B cell (primary cell): ENCODE measurements around the gene RAB5A. TPM values are rescaled to one million over a fixed set of nuclear protein-coding genes. Genes with fewer than 3 reads are reported as not detected.

Source experiments
- ATAC-seq: fragments of 200-7000 bp; cut with Tn5 transposase; one replicate; pipeline ENCODE4 v1.10.0; 2021; ENCODE audit warnings: low read depth, mild to moderate bottlenecking, moderate number of reproducible peaks, moderate library complexity
- CTCF ChIA-PET: fragments of 350-600 bp; sonication (Branson Sonifier 250); formaldehyde crosslinking; loops from one replicate; lab custom pipeline; 2021; ENCODE audit warnings: antibody characterized with exemption, inconsistent platforms; lab: Charles Lee
- POLR2A ChIA-PET: fragments of 350-600 bp; sonication (Branson Sonifier 250); formaldehyde crosslinking; loops from one replicate; lab custom pipeline; 2021; ENCODE audit warnings: antibody characterized with exemption; lab: Charles Lee
- DNase-seq: peaks from one replicate; pipeline ENCODE4 v3.0.0; 2013
- H2AFZ ChIP-seq: 2 replicates; pipeline ENCODE4 v1.6.1; 2012; ENCODE audit warnings: mild to moderate bottlenecking, low read depth, low read length; ENCODE audit not compliant: insufficient read depth, poor library complexity, severe bottlenecking
- H3K27ac ChIP-seq, 2 donors: 1 replicate in 1 of 2; 2 replicates in 1 of 2; pipeline ENCODE4 v1.5.1; 2012 to 2013; ENCODE audit warnings: low read length in 2 of 2, mild to moderate bottlenecking in 2 of 2, moderate library complexity in 1 of 2
- H3K27me3 ChIP-seq, 4 experiments: fragments of 200-600 bp in 1 of 4; sonication (generic) in 1 of 4; replicated peaks in 1 of 4; 1 replicate in 2 of 4; 2 replicates in 2 of 4; pipeline versions ENCODE4 v1.6.1 to v1.7.0; 2013 to 2016; ENCODE audit warnings: low read length in 3 of 4, mild to moderate bottlenecking in 2 of 4, mixed read lengths in 1 of 4, moderate library complexity in 1 of 4; ENCODE audit not compliant: insufficient read depth in 4 of 4, control insufficient read depth in 3 of 4; ENCODE audit errors: control extremely low read depth in 1 of 4
- H3K36me3 ChIP-seq, 2 experiments: replicated peaks in 1 of 2; 1 replicate in 1 of 2; 2 replicates in 1 of 2; pipeline versions ENCODE4 v1.6.1 to v1.7.1; 2013; ENCODE audit warnings: low read length in 1 of 2; ENCODE audit not compliant: insufficient read depth in 2 of 2, control insufficient read depth in 1 of 2; ENCODE audit errors: control extremely low read depth in 1 of 2, extremely low read depth in 1 of 2
- H3K4me1 ChIP-seq, 2 donors: fragments of 200-600 bp in 1 of 2; sonication (generic) in 1 of 2; 1 replicate in 1 of 2; 2 replicates in 1 of 2; pipeline versions ENCODE4 v1.5.1 to v1.6.1; 2013 to 2017; ENCODE audit warnings: low read length in 2 of 2; ENCODE audit not compliant: control insufficient read depth in 2 of 2, insufficient read depth in 2 of 2
- H3K4me2 ChIP-seq: replicated peaks from 2 replicates; pipeline ENCODE3; 2012; ENCODE audit warnings: mild to moderate bottlenecking, low read depth, low read length; ENCODE audit not compliant: poor library complexity, severe bottlenecking
- H3K4me3 ChIP-seq, 5 experiments: fragments of 200-600 bp in 1 of 5; sonication (generic) in 1 of 5; 1 replicate in 3 of 5; 2 replicates in 2 of 5; pipeline versions ENCODE4 v1.5.1 to v1.7.0; 2011 to 2016; ENCODE audit warnings: low read length in 4 of 5, mild to moderate bottlenecking in 4 of 5, low read depth in 2 of 5, control low read depth in 1 of 5, moderate library complexity in 1 of 5; ENCODE audit not compliant: insufficient read depth in 1 of 5; ENCODE audit errors: control extremely low read depth in 1 of 5, extremely low read depth in 1 of 5
- H3K79me2 ChIP-seq: fragments of 200-600 bp; sonication (generic); one replicate; pipeline ENCODE4 v1.6.0; 2016; ENCODE audit warnings: low read length; ENCODE audit not compliant: control insufficient read depth, insufficient read depth
- H3K9ac ChIP-seq: fragments of 200-600 bp; sonication (generic); 2 replicates; pipeline ENCODE4 v1.6.1; 2017; ENCODE audit warnings: mild to moderate bottlenecking, low read length, moderate library complexity
- H3K9me3 ChIP-seq, 3 donors: one replicate each; pipeline versions ENCODE4 v1.6.1 to v1.7.1; 2013; ENCODE audit warnings: low read length in 2 of 3; ENCODE audit not compliant: control insufficient read depth in 2 of 3, insufficient read depth in 1 of 3; ENCODE audit errors: control extremely low read depth in 1 of 3
- H4K20me1 ChIP-seq: 2 replicates; pipeline ENCODE4 v1.6.0; 2012; ENCODE audit warnings: mild to moderate bottlenecking, low read length; ENCODE audit not compliant: insufficient read depth, control insufficient read depth, poor library complexity, severe bottlenecking
- H3K27ac Mint-ChIP-seq: one replicate; pipeline ENCODE4 v1.8.0; 2021; ENCODE audit warnings: mixed read lengths
- H3K27me3 Mint-ChIP-seq: one replicate; pipeline ENCODE4 v1.8.0; 2021; ENCODE audit warnings: mixed read lengths
- H3K4me1 Mint-ChIP-seq: one replicate; pipeline ENCODE4 v1.8.0; 2021; ENCODE audit warnings: mixed read lengths
- H3K4me3 Mint-ChIP-seq: one replicate; pipeline ENCODE4 v1.8.0; 2021; ENCODE audit warnings: mixed read lengths
- H3K9me3 Mint-ChIP-seq: one replicate; pipeline ENCODE4 v1.8.0; 2022; ENCODE audit warnings: mixed read lengths; ENCODE audit not compliant: insufficient read depth
- EZH2 ChIP-seq: IDR thresholded peaks from 2 replicates; pipeline ENCODE4 v1.6.1; 2012; ENCODE audit warnings: borderline replicate concordance, low read depth, mild to moderate bottlenecking, moderate library complexity, low read length; ENCODE audit not compliant: insufficient read depth, poor library complexity, severe bottlenecking
- WGBS: methylation state at CpG from one replicate; pipeline ENCODE4 v1.1.5; 2013; ENCODE audit warnings: missing lambda C conversion rate; ENCODE audit not compliant: insufficient coverage; 5-methylcytosine and 5-hydroxymethylcytosine counted together
- intact Hi-C: fragments of 100-400 bp; cut with micrococcal nuclease; formaldehyde crosslinking; loops from one replicate; pipeline ENCODE4 v1.10.0; 2022
- polyA plus RNA-seq: library from polyadenylated mRNA; depleted of rRNA; stranded (reverse); fragments of >200 nt; gene quantifications from 2 replicates; pipeline ENCODE4 v1.2.3, GENCODE V29; 2012
- total RNA-seq, 2 donors: library from RNA; stranded (reverse); fragments of 120-200 nt in 1 of 2; gene quantifications; 1 replicate in 1 of 2; 2 replicates in 1 of 2; pipeline versions ENCODE4 v1.2.3 to v1.2.4, GENCODE V29; 2013 to 2022
- TF ChIP-seq, protein P1 (sequence below): fragments of 200-600 bp; IDR thresholded peaks from one replicate; pipeline ENCODE4 v1.8.0; 2022; ENCODE audit warnings: antibody characterized with exemption, mild to moderate bottlenecking

The RAB5A gene
- total and polyA plus RNA-seq, 2 donors (not counting 1 experiment from before 2014, with no cell fraction given), result 21.7 to 59.4 TPM

DNA sequence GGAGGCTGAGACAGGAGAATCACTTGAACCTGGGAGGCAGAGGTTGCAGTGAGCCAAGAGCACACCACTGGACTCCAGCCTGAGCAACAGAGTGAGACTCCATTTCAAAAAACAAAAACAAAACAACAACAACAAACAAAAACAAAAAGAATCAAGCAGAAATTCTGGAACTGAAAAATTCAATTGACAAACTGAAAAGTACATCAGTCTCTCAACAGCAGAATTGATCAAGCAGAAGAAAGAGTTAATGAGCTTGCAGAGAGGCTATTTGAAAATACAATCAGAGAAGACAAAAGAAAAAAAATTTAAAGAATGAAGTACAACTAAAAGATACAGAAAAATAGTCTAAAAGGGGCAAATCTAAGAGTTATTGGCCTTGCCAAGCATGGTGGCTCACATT lies 35.4 kb upstream of the RAB5A start:
- no peaks in the 10 kb centered on the region for H3K4me1 ChIP-seq
- H3K4me2 ChIP-seq, result no peak overlapping the region
- no peaks in the 10 kb centered on the region for H3K27me3 ChIP-seq
- DNase-seq (no peak), ATAC-seq (no peak)
- H3K79me2 ChIP-seq, result no peaks in the 10 kb centered on the region
- Mint-ChIP-seq H3K27me3 (no peaks in the 10 kb centered on the region), H3K4me3 (no peak overlapping the region), H3K4me1 (no peaks in the 10 kb centered on the region), H3K9me3 (peaks cover 14% of the 10 kb centered on the region), H3K27ac (no peak overlapping the region)
- TF ChIP-seq, protein P1, sequence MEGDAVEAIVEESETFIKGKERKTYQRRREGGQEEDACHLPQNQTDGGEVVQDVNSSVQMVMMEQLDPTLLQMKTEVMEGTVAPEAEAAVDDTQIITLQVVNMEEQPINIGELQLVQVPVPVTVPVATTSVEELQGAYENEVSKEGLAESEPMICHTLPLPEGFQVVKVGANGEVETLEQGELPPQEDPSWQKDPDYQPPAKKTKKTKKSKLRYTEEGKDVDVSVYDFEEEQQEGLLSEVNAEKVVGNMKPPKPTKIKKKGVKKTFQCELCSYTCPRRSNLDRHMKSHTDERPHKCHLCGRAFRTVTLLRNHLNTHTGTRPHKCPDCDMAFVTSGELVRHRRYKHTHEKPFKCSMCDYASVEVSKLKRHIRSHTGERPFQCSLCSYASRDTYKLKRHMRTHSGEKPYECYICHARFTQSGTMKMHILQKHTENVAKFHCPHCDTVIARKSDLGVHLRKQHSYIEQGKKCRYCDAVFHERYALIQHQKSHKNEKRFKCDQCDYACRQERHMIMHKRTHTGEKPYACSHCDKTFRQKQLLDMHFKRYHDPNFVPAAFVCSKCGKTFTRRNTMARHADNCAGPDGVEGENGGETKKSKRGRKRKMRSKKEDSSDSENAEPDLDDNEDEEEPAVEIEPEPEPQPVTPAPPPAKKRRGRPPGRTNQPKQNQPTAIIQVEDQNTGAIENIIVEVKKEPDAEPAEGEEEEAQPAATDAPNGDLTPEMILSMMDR, result no peak
- TF ChIP-seq EZH2, result no peak
- H3K9ac ChIP-seq, result no peak overlapping the region
- no peak overlapping the region for H3K27ac ChIP-seq
- H4K20me1 ChIP-seq, result no peaks in the 10 kb centered on the region
- no peak overlapping the region for H3K4me3 ChIP-seq
- ChIA-PET CTCF (no interaction called here), POLR2A (no interaction called here)
- no peaks in the 10 kb centered on the region for H3K36me3 ChIP-seq
- no peak overlapping the region for H2AFZ ChIP-seq
- peaks cover 0 to 27% (median 8%) of the 10 kb centered on the region in 3 donors for H3K9me3 ChIP-seq
- intact Hi-C loops, result no loop called here

DNA sequence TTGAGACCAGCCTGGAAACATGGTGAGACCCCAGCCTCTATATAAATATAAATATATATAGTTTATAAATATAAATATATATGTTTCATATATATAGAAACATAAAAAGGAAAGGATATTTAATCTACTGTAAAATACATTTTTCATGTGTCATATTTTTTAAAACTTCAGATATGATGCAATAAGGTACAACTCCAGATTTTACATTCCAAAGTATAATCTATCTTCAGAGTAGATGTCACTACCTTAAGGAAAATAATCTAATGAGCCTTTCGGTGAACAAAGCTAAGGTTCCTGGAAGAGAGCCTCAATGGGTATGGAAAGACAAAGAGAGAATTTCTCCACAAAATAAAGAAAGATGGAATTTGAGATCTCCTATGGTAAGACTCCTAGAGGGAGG lies 29.7 kb upstream of the RAB5A start:
- Histone ChIP-seq H4K20me1 (no peaks in the 10 kb centered on the region), H2AFZ (no peak overlapping the region), H3K79me2 (no peaks in the 10 kb centered on the region), H3K27me3 (no peaks in the 10 kb centered on the region), H3K4me2 (no peak overlapping the region), H3K27ac (no peak overlapping the region), H3K9ac (no peak overlapping the region), H3K36me3 (no peaks in the 10 kb centered on the region), H3K9me3 (no peaks in the 10 kb centered on the region), H3K4me3 (no peak overlapping the region), H3K4me1 (no peaks in the 10 kb centered on the region)
- TF ChIP-seq, protein P1, result no peak
- no peak for TF ChIP-seq EZH2
- intact Hi-C loops, result no loop called here
- DNase-seq (no peak), ATAC-seq (no peak)
- Mint-ChIP-seq H3K4me3 (no peak overlapping the region), H3K9me3 (peaks cover 3% of the 10 kb centered on the region), H3K27ac (no peak overlapping the region), H3K27me3 (no peaks in the 10 kb centered on the region), H3K4me1 (no peaks in the 10 kb centered on the region)
- WGBS, result no CpG with 5 or more reads among the region's 1 CpG
- CTCF ChIA-PET, result no interaction called here
- POLR2A ChIA-PET, result interaction anchor here (0.6 kb wide), 1 partner anchor 24 kb away, joined by 4 read pairs; no protein-coding TSS in a partner anchor
